NCI-H2196 treated with DMSO at 0.1 percent for 48 hours (cell line): ENCODE results near the gene CRTAP.
"Not testable (repeated sequence)": the region's sequence is repeated elsewhere in the genome, so short reads cannot be mapped to it uniquely, and the experiment has no call there.

Experiments
- DNase-seq: peaks from one replicate; lab custom pipeline; 2025; ENCODE audit not compliant: unreplicated experiment; lab: John Stamatoyannopoulos, UW

The CRTAP gene

DNA sequence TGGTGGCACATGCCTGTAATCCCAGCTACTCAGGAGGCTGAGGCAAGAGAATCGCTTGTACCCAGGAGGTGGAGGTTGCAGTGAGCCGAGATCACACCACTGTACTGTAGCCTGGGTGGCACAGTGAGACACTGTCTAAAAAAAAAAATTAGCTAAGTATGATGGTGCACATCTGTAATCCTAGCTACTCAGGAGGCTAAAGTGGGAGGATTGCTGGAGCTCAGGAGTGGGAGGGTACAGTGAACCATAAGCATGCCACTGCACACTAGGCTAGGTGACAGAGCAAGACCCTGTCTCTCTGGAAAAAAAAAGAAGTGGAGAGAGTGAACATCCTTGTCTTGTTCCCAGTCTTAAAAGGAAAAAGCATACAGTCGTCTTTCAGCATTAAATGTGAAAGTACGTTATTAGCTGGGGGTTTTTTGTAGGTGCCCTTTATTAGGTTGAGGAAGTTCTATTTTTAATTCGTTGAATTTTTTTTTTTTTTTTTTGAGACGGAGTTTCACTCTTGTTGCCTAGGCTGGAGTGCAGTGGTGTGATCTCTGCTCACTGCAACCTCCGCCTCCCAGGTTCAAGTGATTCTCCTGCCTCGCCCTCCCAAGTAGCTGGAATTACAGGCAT is 25.3 kb downstream of the CRTAP start:
- DNase-seq, result not testable (repeated sequence)

DNA sequence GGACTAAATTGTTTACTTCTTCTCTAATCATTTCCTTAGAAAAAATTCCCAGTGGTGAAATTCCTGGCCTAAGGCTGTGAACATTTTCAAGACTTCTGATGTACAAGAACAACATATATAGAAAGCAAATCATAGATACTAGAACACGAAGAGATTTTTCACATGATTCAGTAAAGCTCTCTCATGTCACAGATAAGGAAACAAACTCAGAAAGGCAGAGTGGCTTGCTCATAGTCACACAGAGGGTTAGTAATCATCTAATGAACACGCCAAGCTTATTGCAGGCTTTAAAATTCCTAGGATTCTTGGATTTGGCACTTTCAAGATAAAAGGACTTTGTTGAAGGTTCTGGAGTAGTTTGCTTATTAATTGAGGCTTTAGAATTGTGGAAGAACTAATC is 26.2 kb downstream of the CRTAP start:
- DNase-seq, result no peak

- DNase-seq, result no peak
Measured at GRCh38 chr3:33141006-33141405, 27.2 kb downstream of the CRTAP start.

DNA sequence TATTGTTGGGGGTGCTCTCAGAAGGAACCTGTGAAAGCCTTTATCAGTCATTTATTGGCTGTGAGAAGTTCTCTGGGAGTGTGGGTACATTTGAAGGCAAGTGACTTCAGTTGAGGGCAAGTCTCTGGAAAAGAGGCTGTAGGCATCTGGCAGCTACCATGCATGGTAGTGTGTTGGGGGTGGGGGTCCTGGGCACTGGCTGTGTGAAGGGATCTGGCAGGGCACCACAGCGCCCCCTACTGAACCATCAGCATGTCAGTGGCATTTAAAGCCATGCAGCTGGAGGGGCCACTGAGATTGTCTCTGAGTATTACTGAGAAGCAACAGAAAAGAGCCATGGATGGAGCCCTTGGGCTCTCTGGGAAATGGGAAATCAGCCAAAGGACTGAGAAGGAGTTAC is 30.6 kb downstream of the CRTAP start:
- DNase-seq, result no peak

DNA sequence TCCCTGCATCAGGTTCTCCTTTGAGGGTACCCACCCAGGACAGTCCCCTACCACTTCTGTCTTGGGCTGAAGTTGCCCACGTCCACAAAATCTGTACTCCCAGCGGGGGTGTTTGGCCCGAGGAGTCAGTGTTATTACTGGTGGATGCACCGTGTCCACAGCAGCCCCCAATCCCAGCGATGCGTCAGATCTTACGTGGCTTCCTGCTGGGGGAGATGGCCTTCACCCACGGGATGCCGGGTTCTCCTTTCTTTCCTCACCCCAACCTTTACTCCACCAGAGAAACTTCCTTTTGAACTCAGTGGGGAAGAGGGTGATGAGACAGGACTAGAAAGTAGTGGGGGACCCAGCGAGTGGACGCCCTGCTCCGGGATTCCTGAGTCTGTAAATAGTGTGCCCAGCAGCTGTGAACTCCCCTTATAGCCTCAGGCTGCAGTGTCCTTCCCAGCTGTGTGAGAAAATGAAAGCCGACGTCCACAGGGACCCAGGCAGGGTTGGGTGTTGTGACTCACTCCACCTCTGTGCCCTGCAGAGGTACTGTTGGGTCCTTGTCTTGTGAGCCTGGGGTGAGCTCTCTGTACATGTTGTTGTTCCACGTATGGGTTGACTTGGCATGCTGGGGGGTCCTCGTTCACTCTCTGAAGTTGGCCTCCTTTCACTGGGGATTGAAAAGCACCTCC is 31.5 kb downstream of the CRTAP start:
- DNase-seq, result no peak

DNA sequence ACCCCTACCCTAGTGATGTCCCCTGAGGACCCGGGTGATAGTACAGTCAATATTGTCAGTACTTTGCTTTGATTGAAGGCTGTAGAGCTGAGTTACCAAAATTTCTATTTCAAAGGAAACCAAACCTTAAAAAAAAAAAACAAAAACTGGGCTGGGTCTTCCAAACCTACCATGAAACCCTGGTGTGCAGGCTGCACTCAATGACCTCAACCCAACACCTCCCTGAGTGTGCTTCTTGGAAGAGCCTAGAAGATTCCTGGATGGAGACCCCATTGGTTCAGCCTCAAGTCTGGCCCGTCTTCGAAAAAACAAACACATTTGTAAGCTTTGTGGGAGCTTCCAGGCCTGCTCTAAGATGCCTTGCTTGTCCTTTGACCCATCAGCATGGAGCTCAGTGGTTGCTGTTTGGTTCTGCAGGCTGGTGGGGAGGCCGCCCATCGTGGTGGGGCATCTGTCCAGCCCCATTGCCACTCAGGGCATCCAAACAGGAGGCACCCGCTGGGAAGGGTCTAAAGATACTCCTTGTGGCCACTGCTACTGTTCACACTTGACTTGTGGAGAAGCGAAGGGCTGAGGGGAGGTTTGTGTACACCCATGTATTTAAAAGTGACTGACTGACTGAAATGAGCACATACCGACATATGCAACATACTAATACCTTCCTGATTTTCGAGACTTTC is 32.2 kb downstream of the CRTAP start:
- DNase-seq, result no peak

GRCh38 chr3:33146791-33147445 is 33.1 kb downstream of the CRTAP start:
- no peak for DNase-seq

- no peak for DNase-seq
Measured at GRCh38 chr3:33149342-33149741, 35.5 kb downstream of the CRTAP start.

DNA sequence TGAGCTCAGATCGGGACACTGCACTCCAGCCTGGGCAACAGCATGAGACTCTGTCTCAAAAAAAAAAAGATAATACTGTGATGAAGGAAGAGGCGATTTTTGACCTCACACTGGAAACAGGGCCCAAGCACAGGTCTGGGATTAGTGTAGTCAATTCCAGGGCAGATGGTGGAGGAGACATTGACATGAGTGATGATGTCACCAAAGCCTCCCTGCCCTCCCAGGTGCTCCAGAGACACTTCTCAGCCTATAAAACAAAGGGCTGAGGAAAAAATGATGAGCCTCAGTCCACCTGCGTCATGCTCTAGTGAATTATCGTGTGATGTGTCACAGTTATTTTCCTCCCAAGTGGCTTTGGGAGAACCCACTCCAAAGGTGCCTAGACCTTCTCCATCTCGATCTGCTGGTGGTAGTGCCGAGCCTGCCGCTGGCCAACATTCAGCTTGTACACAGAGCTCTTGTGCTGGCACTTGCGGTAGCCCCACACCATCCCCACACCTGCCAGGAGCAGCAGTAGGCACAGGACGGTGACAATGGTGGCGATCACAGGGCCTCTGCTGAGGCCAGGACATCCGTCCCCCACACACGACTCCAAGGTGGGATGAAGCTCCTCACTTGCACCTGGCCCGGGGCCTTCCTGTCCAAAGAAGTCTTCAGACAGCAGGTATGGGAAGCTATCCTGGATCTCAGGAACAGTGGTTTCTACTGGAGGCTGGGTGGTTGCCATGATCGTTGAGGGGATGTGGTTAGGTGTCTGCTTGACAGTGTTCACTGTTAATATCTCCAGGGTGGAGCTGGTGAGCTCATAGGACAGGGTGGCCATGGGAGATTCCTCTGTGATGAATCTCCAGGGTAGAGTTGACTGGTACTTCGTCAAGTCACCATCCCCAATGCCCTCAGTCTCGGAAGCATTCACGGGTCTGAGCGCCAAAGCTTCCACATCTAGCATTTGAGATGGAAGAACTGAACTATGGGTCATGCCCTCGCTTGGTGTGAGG is 38.8 kb downstream of the CRTAP start:
- no peak for DNase-seq

DNA sequence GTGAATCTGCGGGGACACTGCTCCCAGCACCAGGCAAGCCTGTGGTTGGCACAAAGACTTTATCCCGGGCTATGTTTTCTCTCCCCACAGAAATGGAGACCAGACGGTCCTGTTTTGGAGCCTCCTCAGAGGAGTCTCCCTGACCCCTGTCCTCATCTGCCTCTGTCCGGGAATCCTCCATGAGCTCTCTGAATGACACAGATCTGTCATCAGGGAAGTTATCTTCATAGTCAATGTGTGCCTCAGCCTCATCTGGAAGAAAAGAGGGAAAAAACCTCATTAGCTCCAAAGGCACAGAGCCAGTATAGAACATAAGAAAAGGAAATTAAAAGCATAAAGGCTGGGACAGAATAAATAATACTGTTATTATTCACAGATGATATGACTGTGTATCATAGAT is 40.0 kb downstream of the CRTAP start:
- DNase-seq, result no peak

- DNase-seq, result no peak
Measured at GRCh38 chr3:33155301-33155700, 41.5 kb downstream of the CRTAP start.

- DNase-seq, result no peak
Measured at GRCh38 chr3:33159234-33159633, 45.4 kb downstream of the CRTAP start.

- no peak for DNase-seq
Measured at GRCh38 chr3:33159981-33160380, 46.2 kb downstream of the CRTAP start.

DNA sequence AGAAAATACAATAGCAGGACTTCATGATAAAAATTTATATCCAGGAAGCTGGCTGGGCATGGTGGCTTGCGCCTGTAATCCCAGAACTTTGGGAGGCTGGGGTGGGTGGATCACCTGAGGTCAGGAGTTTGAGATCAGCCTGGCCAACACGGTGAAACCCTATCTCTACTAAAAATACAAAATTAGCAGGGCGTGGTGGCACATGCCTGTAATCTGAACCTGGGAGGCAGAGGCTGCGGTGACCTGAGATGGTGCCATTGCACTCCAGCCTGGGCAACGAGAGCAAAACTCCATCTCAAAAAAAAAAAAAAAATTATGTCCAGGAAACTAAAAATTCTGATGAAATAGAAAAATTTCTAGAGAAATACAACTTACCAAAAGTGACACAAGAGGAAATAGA is 48.8 kb downstream of the CRTAP start:
- not testable (repeated sequence) for DNase-seq

- no peak for DNase-seq
Measured at GRCh38 chr3:33165372-33165771, 51.6 kb downstream of the CRTAP start.

- no peak for DNase-seq
Measured at GRCh38 chr3:33166095-33166494, 52.3 kb downstream of the CRTAP start.

DNA sequence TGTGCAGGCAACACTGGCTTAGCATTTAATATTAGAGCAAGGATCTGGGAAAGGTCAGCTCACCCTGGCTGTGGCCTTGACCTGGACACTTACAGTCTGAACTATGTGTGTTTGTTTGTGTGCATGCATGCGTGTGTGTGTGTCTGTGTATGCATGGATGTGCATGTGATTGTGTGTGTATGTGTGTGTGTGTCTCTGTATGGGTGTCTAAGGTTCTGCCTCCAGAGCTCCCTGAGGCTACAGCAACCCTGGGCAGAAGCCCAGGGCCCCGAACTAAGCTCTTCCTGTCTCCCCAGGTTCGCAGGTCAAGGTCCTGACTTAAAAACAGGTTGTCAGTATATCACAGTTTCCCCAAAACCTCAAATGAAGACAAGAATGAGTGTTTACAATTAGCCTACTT is 53.5 kb downstream of the CRTAP start:
- no peak for DNase-seq

DNA sequence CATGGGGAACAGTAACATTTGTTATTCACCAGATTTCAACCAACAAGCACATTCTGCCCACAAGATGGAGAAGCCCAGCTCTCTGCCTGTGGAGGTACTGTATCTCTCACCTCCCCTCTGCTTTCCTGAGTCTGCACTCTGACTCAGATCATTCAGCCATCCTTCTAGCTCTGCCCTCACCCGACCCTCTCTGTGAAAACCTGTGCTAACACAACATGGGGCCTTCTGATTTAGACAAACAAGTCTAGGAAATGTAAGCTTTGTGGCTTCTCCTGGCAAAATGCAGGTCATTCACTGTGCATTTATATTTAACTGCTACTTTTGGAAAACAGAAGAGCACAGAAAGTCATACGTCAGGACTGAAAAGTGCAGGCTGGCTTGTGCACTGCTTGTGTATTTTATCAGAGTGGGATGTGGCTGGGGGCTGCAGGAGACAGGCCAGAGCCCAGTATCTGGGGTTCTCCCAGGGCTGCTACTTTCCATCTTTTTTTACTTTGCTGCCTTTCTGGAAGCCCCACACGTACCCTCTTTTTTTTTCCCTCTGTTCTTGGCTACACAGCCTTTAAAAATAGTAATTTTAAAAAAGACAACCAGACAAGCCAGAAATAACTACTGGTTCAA is 54.0 kb downstream of the CRTAP start:
- no peak for DNase-seq

- DNase-seq, result no peak
Measured at GRCh38 chr3:33170531-33170930, 56.7 kb downstream of the CRTAP start.

DNA sequence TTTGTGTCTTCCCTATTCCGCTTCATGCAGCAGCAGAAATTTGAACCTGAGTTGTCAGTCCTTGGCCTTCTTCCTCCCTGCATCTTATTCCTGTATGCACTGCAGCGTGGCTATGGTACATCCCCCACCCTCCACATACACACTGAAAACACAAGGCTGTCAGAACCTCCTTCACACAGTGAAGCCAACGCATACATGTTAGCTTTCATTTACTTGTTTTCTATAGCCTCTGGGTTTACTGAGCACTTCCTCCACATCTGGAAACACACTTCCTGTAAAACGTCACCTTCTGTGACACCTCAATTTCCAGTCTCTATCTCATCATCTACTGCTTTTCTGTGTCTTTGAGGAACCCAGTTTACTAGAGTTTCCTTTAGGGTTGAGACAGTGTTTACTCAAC is 57.8 kb downstream of the CRTAP start:
- DNase-seq, result no peak
